OCI-LY7 (cell line): Measurements from ENCODE around the gene COPE.

ENCODE experiments used
- EZH2phosphoT487 ChIP-seq: fragments of 200-600 bp; sonication (generic); IDR thresholded peaks from 2 replicates; pipeline ENCODE4 v1.6.1; 2018; ENCODE audit warnings: low read depth, borderline replicate concordance, mild to moderate bottlenecking, mixed run types, antibody characterized with exemption, low read length, moderate library complexity, mixed read lengths
- TF ChIP-seq, protein P1 (sequence below): fragments of 200-600 bp; sonication (generic); conservative IDR thresholded peaks from 2 replicates; pipeline ENCODE4 v1.5.1; 2014; ENCODE audit warnings: mild to moderate bottlenecking, antibody characterized with exemption, low read length, moderate library complexity, mixed read lengths

DNA sequence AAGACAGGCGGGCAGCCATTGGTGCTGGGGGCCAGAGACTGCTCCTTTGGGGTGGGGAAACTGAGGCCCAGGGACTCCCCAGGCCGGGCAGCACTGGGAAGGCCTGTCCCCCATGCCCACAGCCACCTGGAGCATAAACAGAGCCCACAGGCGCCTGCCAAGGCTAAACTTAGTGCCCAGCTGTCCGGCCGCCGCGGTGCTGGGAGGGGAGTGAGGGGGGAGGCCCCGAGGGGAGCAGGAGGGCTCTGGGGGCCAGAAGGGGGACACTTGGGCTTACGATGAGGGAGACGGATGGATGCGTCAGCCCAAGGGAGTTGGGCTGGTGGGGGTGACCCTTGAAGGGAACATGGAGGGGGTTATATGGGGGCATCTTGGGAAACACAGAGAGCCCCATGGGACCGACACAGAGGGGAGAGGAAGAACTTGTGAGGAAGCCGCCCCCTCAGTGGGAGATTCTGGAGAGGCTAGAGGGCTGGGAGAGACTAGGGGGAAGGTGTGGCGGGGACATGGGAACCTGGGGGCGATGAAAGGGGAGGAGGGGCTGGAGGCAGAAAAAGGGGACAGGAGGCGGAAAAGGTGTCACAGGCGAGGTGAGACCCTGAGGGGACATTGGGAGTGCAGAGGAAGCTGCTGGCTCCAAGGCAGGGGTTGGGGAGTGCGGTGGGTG, 25.5 kb downstream of the COPE start:
- TF ChIP-seq, protein P1, sequence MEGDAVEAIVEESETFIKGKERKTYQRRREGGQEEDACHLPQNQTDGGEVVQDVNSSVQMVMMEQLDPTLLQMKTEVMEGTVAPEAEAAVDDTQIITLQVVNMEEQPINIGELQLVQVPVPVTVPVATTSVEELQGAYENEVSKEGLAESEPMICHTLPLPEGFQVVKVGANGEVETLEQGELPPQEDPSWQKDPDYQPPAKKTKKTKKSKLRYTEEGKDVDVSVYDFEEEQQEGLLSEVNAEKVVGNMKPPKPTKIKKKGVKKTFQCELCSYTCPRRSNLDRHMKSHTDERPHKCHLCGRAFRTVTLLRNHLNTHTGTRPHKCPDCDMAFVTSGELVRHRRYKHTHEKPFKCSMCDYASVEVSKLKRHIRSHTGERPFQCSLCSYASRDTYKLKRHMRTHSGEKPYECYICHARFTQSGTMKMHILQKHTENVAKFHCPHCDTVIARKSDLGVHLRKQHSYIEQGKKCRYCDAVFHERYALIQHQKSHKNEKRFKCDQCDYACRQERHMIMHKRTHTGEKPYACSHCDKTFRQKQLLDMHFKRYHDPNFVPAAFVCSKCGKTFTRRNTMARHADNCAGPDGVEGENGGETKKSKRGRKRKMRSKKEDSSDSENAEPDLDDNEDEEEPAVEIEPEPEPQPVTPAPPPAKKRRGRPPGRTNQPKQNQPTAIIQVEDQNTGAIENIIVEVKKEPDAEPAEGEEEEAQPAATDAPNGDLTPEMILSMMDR, result no peak
- no peak for TF ChIP-seq EZH2phosphoT487
